Activated CD8-positive, alpha-beta memory T cell treated with anti-CD3 and anti-CD28 coated beads, Interleukin-2, amount 10 ng/mL, durations not matched to agents 7 days and 5 days (primary cell): ENCODE results near the gene DYRK1B. TPM values are rescaled to one million over a fixed set of nuclear protein-coding genes. Genes with fewer than 3 reads are reported as not detected.

Experiments
- microRNA-seq: library from miRNA; unstranded; fragments of <30 nt; microRNA quantifications from one replicate; pipeline ENCODE4 v1.2.0, GENCODE V29; 2022
- total RNA-seq, 2 experiments: library from RNA; stranded (reverse); gene quantifications; one replicate each; pipeline ENCODE4 v1.2.3, GENCODE V29; 2021

Gene DYRK1B
- total RNA-seq, 2 experiments from 2014 or later, result 7.5 to 7.7 TPM

Small RNAs within 50 kb of the gene (microRNA-seq; reads per million reads assigned to microRNA genes)
- not detected for gene MIR6719

Other genes starting within 250 kb of the DYRK1B start
- gene LGALS13, start 231.6 kb downstream of the DYRK1B start, total RNA-seq, result not detected
- not detected for gene LGALS16, start 178.2 kb downstream of the DYRK1B start, total RNA-seq
- gene LGALS14, start 129.7 kb downstream of the DYRK1B start, total RNA-seq, result under 1 TPM in 1 of 2 experiments, not detected in 1; 0.37 TPM
- gene CLC, start 96.1 kb downstream of the DYRK1B start, total RNA-seq, result not detected
- gene LEUTX, start 55.3 kb downstream of the DYRK1B start, total RNA-seq, result not detected
- gene FBL, start 12.2 kb upstream of the DYRK1B start, total RNA-seq, result 100 to 1,000 TPM; 374 to 453 TPM
- 1 to 10 TPM in 1 of 2 experiments, under 1 TPM in 1; 0.93 to 3.2 TPM for gene FCGBP, start 100.5 kb upstream of the DYRK1B start, total RNA-seq
- gene PSMC4, start 137.0 kb upstream of the DYRK1B start, total RNA-seq, result 100 to 1,000 TPM in 1 of 2 experiments, 10 to 100 TPM in 1; 94.5 to 141 TPM
- gene ZNF546, start 162.9 kb upstream of the DYRK1B start, total RNA-seq, result 1 to 10 TPM; 5.0 to 6.5 TPM
- 10 to 100 TPM; 18.6 to 25.7 TPM for gene ZNF780B, start 222.1 kb upstream of the DYRK1B start, total RNA-seq